Natural killer cell treated with Interleukin-12 subunit alpha and Interleukin-12 subunit beta and Interleukin-15 and Interleukin-18, amount 100 ng/mL, for 72 hours (primary cell): ENCODE data around the gene MKNK1. TPM values are rescaled to one million over a fixed set of nuclear protein-coding genes. Genes with fewer than 3 reads are reported as not detected.

Experiments
- ATAC-seq, 2 donors: fragments of 150-1000 bp; cut with Tn5 transposase in 1 of 2; sonication (Bioruptor Pico), chemical (Tn5 transposase) in 1 of 2; 2 replicates each; pipeline ENCODE4 v1.10.0; 2021
- DNase-seq: peaks from one replicate; pipeline ENCODE4 v3.0.0; 2022; ENCODE audit warnings: low spot score
- H3K27ac Mint-ChIP-seq, 2 donors: 1 replicate in 1 of 2; 2 replicates in 1 of 2; pipeline ENCODE4 v1.8.0; 2022; ENCODE audit warnings: mixed read lengths in 2 of 2, mild to moderate bottlenecking in 1 of 2, moderate library complexity in 1 of 2
- H3K27me3 Mint-ChIP-seq, 2 donors: 1 replicate in 1 of 2; 2 replicates in 1 of 2; pipeline ENCODE4 v1.8.0; 2022; ENCODE audit warnings: mixed read lengths in 2 of 2
- H3K36me3 Mint-ChIP-seq: one replicate; pipeline ENCODE4 v1.8.0; 2022; ENCODE audit warnings: mixed read lengths
- H3K4me1 Mint-ChIP-seq, 2 donors: 1 replicate in 1 of 2; 2 replicates in 1 of 2; pipeline ENCODE4 v1.8.0; 2022; ENCODE audit warnings: low read depth in 2 of 2, mixed read lengths in 2 of 2, mild to moderate bottlenecking in 1 of 2
- H3K4me3 Mint-ChIP-seq: one replicate; pipeline ENCODE4 v1.8.0; 2022; ENCODE audit warnings: mixed read lengths
- H3K9me3 Mint-ChIP-seq: 2 replicates; pipeline ENCODE4 v1.8.0; 2022; ENCODE audit warnings: mixed read lengths
- total RNA-seq, 2 donors: library from RNA; stranded (reverse); gene quantifications; one replicate each; pipeline ENCODE4 v1.2.3, GENCODE V29; 2022

The MKNK1 gene
- total RNA-seq, 2 donors from 2014 or later: 63.7 to 89.9 TPM

DNA sequence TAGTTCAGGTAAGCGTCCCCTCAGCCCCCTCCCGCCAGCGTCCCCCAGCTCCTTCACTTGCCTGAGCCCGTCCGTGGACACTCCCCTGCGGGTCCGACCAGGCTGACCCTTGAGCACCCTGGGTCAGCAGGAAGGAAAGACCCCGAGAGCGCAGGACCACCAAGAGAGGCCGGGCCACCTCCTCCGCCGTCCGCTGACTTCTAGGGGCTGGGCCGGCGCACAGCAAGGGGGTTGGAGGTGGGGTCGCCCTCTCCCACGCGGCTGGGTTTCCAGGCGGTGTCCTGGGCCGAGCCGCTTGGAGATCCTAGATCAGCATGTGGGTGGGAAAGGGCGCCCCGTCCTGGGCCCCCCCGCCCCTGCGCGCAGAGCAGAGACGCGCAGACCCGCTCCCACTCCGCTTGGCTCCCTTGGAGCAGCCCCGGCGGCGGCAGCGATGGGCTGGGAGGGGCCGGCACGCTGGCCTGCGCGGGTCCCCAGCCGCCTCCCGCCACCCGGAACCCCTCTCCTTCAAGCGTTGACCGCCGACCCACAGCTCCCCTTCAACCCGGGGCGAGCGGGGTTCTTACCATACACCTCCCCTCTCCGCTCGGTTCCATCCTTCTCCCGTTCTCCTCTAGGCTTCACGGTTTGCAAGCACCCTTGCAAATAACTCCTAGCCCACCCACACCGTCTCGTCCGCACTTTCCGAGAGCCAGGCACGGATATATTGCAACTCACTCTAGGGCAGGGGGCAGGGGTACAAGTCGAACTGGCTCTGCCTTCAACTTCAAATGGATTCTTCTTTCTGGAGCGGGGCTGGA, 60.1 kb downstream of the MKNK1 start:
- Mint-ChIP-seq H3K27ac (no peak overlapping the region), H3K4me3 (no peak overlapping the region), H3K36me3 (no peaks in the 10 kb centered on the region), H3K4me1 (peaks cover 3 to 5% of the 10 kb centered on the region in 2 donors), H3K9me3 (no peaks in the 10 kb centered on the region), H3K27me3 (peaks cover 49 to 54% of the 10 kb centered on the region in 2 donors)
- DNase-seq (no peak), ATAC-seq (no peak)

DNA sequence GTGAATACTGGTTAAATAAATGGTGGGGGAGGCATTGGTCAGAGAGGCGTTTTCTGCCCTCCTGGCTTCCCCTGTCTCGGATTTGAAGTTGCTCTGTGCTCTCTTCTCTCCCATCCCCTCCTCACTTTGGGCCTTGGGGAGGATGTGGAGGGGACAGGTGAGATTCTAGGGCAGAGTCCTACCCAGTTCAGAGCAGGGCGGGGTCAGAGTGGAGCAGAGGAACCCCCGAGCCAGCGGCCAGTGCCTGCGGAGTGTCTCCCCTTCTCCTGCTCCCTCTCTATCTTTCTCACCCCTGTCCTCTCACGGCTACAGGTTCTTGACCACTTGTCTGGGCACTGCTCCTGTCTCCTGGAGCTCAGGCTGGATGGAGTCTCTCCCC, 60.7 kb downstream of the MKNK1 start:
- no peak overlapping the region for H3K4me3 Mint-ChIP-seq
- H3K27me3 Mint-ChIP-seq: peaks cover 50 to 57% of the 10 kb centered on the region in 2 donors
- H3K4me1 Mint-ChIP-seq: peaks cover 3 to 5% of the 10 kb centered on the region in 2 donors

DNA sequence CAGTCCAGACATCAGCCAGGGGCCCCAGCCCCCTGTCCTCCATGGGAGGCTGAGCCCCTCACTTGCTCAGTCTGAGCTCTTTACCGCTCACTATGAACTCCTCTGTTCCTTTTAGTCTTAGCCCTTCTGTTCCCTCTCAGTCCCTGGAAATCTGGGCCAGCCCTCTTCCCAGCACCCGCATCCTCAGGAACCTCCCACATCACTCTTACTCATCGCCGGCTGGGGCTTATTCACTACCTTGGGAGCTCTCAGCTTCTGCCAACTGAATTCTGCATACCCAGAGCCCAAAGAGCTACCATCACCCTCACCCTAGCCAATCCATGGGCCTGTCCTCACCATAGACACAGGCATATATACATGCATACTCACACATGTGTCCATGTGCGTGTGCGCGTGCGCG, 64.1 kb downstream of the MKNK1 start:
- Mint-ChIP-seq H3K27ac (no peak overlapping the region), H3K4me3 (no peak overlapping the region), H3K9me3 (no peaks in the 10 kb centered on the region), H3K4me1 (peaks cover 3 to 5% of the 10 kb centered on the region in 2 donors), H3K36me3 (no peaks in the 10 kb centered on the region), H3K27me3 (peaks cover 45 to 56% of the 10 kb centered on the region in 2 donors)
- DNase-seq (no peak), ATAC-seq (no peak)

More for the DNA sequence above, 60.7 kb downstream of the MKNK1 start:
- Mint-ChIP-seq H3K9me3 (no peaks in the 10 kb centered on the region), H3K36me3 (no peaks in the 10 kb centered on the region), H3K27ac (no peak overlapping the region)
- DNase-seq: no peak
- no peak for ATAC-seq

DNA sequence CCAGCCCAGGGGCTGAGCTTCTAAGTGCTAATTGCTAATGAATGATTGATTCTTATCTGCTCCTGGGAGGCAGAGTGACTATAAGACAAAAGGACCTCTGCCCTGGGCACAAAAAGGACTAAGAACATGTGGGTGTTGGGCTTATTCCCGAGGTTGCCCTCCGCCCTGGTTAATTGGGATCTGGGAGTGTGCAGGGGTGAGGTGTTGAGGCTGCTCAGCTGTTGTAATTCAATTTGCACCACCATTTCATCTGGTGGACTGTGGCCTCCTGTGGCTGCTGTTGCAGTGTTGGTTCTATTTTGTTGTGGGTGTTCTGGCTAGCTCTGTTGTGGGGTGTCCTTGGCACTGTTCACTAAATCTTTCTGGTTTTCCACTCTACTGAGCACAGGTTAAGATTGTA, 65.9 kb downstream of the MKNK1 start:
- Mint-ChIP-seq H3K27me3 (peaks cover 34 to 42% of the 10 kb centered on the region in 2 donors), H3K27ac (no peak overlapping the region), H3K9me3 (no peaks in the 10 kb centered on the region), H3K36me3 (no peaks in the 10 kb centered on the region), H3K4me3 (no peak overlapping the region), H3K4me1 (peaks cover 4 to 5% of the 10 kb centered on the region in 2 donors)
- DNase-seq (no peak), ATAC-seq (no peak)

DNA sequence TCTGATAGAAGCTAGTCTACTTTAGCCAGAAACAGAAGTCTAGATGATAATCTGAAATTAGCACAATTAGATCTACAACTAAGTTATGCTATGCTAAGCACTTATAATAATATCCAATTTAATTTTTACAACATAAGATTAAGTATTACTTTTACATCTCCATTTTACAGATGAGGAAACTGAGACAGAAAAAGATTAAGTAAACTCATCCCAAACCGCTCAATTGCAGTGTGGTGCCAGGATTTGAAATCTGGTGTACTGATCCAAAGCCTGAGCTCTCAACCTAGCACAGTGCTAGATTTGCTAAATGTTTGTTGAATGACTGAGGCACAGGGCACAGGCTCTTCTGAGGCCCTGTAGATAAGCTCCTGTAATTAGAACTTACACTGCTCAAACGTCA, 66.4 kb downstream of the MKNK1 start:
- DNase-seq (no peak), ATAC-seq (no peak)
- peaks cover 29 to 37% of the 10 kb centered on the region in 2 donors for H3K27me3 Mint-ChIP-seq
- H3K9me3 Mint-ChIP-seq: no peaks in the 10 kb centered on the region
- H3K27ac Mint-ChIP-seq: no peak overlapping the region
- H3K36me3 Mint-ChIP-seq: no peaks in the 10 kb centered on the region
- peaks cover 4 to 5% of the 10 kb centered on the region in 2 donors for H3K4me1 Mint-ChIP-seq
- no peak overlapping the region for H3K4me3 Mint-ChIP-seq

DNA sequence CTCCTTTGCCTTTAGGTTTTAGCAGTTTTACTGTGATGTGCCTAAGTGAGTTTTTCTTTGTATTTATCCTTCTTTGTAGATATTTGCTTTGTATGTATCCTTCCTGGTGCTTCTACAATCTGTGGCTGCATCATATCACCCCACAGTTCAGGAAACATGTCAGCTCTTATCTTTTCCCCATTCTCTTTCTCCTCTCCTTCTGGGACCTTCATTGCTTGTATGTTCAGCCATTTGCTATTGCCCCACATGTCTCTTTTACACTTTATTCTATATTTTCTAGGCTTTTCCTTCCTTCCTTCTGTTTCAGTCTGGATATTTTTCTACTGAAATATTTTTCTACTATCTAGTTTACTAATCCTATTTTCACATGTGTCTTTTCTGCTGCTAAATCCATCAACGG, 67.5 kb downstream of the MKNK1 start:
- Mint-ChIP-seq H3K27ac (no peak overlapping the region), H3K4me1 (peaks cover 4 to 5% of the 10 kb centered on the region in 2 donors), H3K27me3 (peaks cover 24 to 27% of the 10 kb centered on the region in 2 donors), H3K36me3 (no peaks in the 10 kb centered on the region), H3K4me3 (no peak overlapping the region), H3K9me3 (no peaks in the 10 kb centered on the region)
- DNase-seq: no peak
- ATAC-seq: no peak

DNA sequence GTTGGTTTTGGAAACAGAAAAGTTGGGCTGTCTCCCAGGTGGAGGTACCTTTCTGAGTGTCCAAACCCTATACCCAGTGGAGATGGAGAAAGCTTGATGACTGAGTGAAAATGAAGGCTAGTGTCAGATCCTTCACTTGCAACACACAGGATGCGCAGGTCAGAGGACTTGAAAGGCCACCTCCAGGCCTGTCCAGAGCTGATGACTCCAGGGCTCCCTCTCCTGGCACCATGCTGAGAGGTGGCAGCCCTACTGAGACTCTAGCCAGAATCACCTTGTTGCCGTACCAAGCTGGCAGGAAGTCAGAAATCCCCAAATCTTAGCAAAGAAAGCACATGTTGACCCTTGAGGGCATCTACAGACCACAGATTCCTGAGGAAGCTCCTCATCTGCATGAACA, 69.0 kb downstream of the MKNK1 start:
- Mint-ChIP-seq H3K9me3 (no peaks in the 10 kb centered on the region), H3K27me3 (peaks cover 18 to 21% of the 10 kb centered on the region in 2 donors), H3K36me3 (no peaks in the 10 kb centered on the region), H3K4me3 (peak overlapping the region; percentile 2), H3K4me1 (peaks cover 4 to 5% of the 10 kb centered on the region in 2 donors), H3K27ac (no peak overlapping the region)
- ATAC-seq (no peak), DNase-seq (no peak)

DNA sequence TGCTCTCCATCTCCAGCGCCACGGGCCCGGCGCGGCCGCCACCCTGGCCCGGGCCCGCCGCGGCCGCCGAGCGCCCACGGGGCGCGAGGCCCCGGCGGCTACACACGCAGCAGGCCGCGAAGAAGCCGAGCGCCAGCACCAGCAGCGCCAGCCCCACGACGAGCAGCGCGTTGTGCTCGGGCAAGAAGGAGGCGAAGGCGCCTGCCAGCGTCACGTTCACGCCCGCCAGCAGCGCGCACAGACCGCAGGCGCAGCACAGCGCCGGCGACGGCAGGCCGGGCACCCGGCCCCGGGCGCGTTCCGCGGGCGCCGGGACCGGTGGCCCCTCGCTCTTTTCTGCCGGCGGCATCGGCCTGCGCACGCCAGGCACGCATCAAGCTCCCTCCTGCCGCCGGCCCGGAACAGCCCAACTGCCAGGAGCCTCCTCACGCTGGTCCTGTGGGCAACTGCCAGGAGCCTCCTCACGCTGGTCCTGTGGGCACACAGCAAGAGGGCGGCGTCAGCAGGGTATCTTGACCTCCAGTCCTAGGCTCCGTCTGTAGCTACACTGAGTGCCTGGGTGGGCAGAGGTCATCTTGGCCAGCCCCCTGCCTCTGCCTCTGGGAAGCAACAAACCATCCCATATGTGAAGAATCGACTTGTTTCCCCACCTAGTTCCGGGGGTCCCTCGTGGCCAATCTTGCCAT, 70.7 kb downstream of the MKNK1 start:
- H3K4me3 Mint-ChIP-seq: peak overlapping the region; percentile 84
- no peaks in the 10 kb centered on the region for H3K9me3 Mint-ChIP-seq
- ATAC-seq (peak; percentile 72 to 80), DNase-seq (no peak)
- H3K27me3 Mint-ChIP-seq: peaks cover 26 to 32% of the 10 kb centered on the region in 2 donors
- H3K4me1 Mint-ChIP-seq: peaks cover 14 to 17% of the 10 kb centered on the region in 2 donors
- no peaks in the 10 kb centered on the region for H3K36me3 Mint-ChIP-seq
- H3K27ac Mint-ChIP-seq: peak overlapping the region in 1 of 2 donors; percentile 37

DNA sequence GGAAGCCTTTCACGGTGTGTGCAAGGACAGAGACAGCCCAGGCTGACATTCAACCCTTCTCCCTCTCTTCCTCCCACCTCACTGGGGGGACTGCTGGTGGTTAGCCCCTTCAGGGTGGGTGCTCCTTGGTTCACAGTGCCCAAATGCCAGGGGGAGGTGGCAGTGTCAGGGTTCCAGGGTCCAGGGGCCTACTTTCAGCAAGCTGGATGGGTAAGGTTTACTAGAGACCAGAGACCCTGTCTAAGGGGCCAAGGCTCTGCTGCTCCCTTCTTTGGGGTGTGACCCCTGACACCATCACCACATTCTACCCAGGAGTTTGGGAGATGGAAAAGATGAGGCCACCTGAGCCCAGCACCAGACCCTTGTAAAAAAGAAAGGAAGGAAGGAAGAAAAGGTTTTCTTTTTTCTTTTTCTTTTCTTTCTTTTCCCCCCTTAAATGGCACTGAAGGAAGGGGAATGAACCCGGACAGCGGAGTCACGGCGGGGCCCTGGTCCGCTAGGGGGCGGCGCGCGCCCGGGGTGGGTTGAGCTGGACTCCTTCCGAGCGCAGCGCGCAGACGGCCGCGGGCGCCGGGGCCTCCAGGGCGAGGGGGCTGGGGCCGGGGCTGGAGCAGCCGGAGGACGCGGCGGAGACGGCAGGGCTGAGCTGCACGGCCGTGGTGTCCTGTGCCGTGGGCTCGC, 71.4 kb downstream of the MKNK1 start:
- peak; percentile 81 for DNase-seq
- Mint-ChIP-seq H3K9me3 (no peaks in the 10 kb centered on the region), H3K27ac (no peak overlapping the region), H3K4me1 (peaks cover 15 to 19% of the 10 kb centered on the region in 2 donors), H3K4me3 (peak overlapping the region; percentile 12), H3K36me3 (no peaks in the 10 kb centered on the region), H3K27me3 (peaks cover 27 to 32% of the 10 kb centered on the region in 2 donors)
- peak; percentile 82 to 86 for ATAC-seq

DNA sequence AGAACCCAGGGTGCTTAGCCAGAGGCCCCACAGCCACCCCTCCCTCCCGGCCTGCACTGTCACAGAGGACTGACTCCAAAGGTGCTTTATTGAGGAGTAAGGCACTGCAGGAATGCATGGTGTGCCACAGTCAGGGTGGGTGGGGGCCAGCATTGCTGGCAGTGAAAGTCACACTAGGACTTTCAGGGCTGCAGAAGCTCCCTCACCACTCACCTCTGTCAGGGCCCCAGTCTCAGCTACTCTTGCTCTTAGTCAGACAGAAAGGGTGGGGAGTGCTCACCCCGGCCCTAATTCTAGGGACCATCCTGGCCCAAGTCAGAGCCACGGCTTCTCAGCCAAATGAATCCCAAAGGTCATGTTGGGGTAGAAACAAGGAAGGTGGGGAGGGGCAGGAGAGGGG, 72.0 kb downstream of the MKNK1 start:
- H3K4me1 Mint-ChIP-seq: peaks cover 15 to 19% of the 10 kb centered on the region in 2 donors
- no peaks in the 10 kb centered on the region for H3K9me3 Mint-ChIP-seq
- DNase-seq (no peak), ATAC-seq (peak in 1 of 2 donors; percentile 36)
- peaks cover 26% of the 10 kb centered on the region in 2 donors for H3K27me3 Mint-ChIP-seq
- no peak overlapping the region for H3K27ac Mint-ChIP-seq
- H3K4me3 Mint-ChIP-seq: peak overlapping the region; percentile 11
- H3K36me3 Mint-ChIP-seq: no peaks in the 10 kb centered on the region

DNA sequence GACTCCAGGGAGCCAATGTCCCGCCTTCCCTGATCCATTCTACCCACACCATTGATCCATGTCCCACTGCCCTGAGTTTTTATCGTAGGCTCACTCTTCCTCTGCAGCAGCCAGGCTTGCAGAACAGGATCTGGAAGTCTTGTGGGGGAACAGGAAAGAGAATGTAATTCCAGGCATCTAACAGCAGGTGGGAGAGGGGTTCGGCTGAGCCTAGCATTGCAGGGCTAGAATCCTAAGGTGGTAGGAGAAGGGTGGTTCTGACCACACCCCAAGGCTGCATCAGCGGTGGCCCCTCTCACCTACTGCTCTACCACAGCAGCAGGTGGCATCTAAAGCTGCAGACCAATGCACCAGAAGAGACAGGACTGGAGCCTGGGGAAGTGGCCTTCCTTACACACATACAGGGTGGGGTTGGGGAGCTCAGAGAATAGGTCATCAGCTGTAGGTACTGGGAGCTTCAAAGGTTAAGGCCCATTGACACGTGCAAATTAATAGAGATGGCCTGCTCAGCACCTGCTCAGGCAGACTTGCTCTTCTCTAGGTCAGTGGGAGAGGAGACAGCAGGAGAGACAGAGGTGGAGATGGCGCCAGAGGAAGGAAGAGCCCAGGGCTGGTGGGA, 73.2 kb downstream of the MKNK1 start:
- H3K36me3 Mint-ChIP-seq: no peaks in the 10 kb centered on the region
- peaks cover 17 to 22% of the 10 kb centered on the region in 2 donors for H3K4me1 Mint-ChIP-seq
- peaks cover 17 to 20% of the 10 kb centered on the region in 2 donors for H3K27me3 Mint-ChIP-seq
- DNase-seq (no peak), ATAC-seq (no peak)
- no peaks in the 10 kb centered on the region for H3K9me3 Mint-ChIP-seq
- H3K27ac Mint-ChIP-seq: no peak overlapping the region
- peak overlapping the region; percentile 7 for H3K4me3 Mint-ChIP-seq

DNA sequence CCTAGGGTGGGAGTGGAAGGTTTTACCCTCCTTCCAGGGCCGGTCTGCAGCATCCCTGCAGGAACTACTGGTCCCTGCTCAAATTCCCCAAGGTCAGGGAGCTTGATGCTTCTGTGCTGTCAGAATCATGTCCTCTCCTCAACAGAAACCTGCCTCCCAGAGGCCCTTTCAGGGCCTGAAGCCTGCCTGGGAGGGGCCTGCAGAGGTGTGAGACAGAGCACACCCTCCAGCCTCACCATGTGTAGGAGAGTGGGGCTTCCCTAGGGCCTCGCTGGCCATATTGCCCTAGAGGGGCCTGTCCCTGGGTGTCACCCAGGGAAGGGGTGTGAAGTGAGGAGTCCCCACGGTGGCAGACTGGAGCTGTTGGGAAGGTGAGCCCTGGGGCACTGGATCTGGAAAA, 73.8 kb downstream of the MKNK1 start:
- DNase-seq (no peak), ATAC-seq (no peak)
- H3K36me3 Mint-ChIP-seq: no peaks in the 10 kb centered on the region
- H3K27ac Mint-ChIP-seq: no peak overlapping the region
- H3K9me3 Mint-ChIP-seq: no peaks in the 10 kb centered on the region
- no peak overlapping the region for H3K4me3 Mint-ChIP-seq
- peaks cover 21 to 25% of the 10 kb centered on the region in 2 donors for H3K4me1 Mint-ChIP-seq
- H3K27me3 Mint-ChIP-seq: peaks cover 17 to 22% of the 10 kb centered on the region in 2 donors

DNA sequence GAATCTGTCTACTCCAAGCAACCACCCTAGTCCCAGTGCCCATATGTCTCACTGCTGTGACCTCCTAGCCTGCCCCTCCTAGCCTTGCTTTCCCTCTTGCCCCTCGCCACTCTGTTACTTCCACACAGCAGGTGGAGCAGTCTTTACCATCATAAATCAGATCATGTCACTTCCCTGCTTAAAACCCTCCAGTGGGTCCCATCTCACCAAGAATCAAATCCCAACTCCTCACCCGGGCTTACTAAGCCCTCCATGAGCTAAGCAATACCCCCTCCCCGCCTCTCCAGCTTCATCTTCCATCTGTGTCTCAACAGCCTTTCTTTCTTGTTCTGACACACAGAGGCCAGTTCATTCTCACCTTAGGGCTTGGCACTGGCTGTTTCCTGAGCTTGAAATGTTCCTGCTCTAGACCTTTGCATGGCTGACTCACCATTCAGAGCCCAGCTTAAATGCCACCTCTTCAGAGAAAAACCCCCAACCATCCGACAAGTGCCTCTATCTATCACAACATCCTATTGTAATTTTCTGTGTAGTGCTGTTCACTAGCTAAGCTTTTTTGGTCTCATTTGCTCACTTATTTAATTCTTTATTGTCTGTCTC, 74.9 kb downstream of the MKNK1 start:
- Mint-ChIP-seq H3K27ac (peak overlapping the region in 1 of 2 donors; percentile 8), H3K4me1 (peaks cover 28 to 30% of the 10 kb centered on the region in 2 donors), H3K4me3 (peak overlapping the region; percentile 33), H3K36me3 (no peaks in the 10 kb centered on the region), H3K27me3 (peaks cover 17 to 28% of the 10 kb centered on the region in 2 donors), H3K9me3 (no peaks in the 10 kb centered on the region)
- DNase-seq: no peak
- ATAC-seq: peak in 1 of 2 donors; percentile 14
